Pulmonary artery endothelial cell (primary cell): Measurements from ENCODE around the gene TMEM178B. TPM values are rescaled to one million over a fixed set of nuclear protein-coding genes. Genes with fewer than 3 reads are reported as not detected.

Experiments used
- DNase-seq: peaks from one replicate; pipeline ENCODE4 v3.0.0-alpha.2; 2011; ENCODE audit warnings: low read depth, low spot score
- total RNA-seq: library from RNA; depleted of rRNA; stranded (reverse); fragments of >200 nt; gene quantifications from 2 replicates; pipeline ENCODE4 v1.2.3, GENCODE V29; 2014

The TMEM178B gene
- total RNA-seq, 1 donor from 2014 or later = not detected

DNA sequence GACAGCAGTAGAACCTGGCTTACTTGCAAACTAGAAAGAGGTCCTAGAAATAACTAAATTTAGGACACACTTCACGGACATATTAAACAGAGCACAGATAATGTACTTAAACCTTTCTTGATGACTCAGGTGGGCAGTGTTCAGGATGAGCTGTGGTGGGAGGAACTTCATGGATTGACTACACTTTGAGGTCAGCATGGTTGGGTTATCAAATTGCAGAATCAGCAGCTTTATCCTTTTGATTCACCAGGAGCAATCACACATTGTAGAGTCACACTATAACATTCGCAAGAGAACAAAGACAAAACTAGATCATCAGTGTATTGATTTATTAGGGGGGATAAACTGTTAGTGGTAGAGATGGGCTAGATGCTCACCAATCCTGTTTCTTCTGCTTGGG, 438.7 kb downstream of the TMEM178B start:
- no peak for DNase-seq

DNA sequence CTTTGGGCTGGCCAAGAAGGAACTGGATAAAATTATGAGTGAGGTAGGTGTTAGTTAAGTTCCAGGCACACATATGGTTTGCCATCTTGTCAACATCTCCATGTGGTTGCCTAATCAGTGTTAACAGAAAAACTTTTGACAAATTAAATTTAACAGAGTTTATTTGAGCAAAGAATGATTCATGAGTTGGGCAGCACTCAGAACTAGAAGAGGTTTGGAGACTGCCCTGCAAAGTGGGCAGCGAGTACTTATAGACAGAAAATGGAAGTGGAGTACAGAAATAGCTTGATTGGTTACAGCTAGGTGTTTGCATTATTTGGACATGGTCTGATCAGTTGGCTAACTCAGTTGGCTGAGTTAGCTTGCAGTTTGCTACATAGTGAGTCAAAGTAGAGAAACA, 439.9 kb downstream of the TMEM178B start:
- DNase-seq = no peak

DNA sequence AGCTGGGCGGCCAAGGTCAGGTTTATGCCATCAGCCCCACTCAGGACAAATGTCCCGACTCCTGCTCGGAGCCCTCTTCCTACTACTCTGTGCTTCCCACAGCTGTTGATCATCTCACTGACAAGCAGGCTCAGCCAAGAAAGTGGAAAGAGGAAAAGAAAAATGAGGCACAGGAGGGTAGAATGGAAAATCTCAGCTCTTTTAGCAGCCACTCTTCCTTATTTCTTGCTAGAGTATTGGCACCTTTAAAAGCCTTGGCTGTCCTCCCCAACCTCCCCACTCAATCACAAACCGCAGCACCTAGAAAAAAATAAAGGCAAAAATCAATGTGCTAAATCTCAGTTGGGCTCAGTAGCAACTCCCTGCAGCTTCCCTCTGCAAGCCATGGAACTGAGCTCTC, 442.1 kb downstream of the TMEM178B start:
- no peak for DNase-seq

DNA sequence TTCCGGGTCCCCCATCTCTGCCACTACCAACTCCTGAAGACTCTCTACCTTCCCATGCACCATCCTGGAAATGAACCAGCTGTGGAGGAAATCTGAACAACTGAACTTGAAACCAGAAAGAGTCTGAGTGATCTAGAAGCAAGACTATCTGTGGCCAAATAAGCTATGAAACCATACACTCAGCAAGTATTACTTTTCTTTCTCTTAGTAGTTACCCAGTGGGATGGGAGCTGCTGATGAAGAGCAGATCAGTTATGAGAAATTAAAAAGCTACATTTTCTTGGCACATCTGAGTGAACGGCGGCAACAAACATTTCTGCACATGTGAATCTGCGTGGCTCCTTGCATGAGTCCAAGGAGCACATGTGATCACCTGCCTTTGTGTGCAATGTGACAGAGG, 445.8 kb downstream of the TMEM178B start:
- no peak for DNase-seq

DNA sequence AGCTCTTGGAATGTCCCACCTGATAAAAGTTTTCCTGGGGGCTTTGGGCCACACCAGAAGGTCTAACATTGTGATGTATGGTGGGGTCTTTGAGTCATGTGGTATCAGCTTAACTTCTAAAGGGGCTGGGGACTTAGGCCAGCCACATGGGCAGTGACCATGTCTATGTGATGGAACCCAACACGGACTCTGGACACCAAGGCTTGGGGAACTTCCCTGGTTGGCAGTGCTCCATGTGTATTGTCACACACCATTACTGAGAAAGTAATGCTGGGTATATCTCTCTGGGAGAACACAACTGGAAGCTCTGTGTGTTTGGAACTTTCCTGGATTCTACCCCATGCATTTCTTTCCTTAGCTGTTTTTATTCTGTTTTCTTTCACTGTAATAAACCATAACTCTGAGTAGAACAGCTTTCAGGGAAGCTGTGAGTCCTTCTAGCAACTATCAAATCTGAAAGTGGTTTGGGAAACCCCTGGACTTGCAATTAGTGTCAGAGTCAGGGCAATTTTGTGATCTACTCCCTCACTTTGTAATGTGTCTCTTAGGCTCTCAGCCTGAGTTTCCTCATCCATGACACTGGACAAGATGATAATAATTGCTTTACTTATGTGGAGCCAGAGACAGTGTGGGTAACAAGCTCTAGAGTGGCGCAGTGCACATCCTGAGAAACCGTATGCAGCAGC, 448.9 kb downstream of the TMEM178B start:
- no peak for DNase-seq

DNA sequence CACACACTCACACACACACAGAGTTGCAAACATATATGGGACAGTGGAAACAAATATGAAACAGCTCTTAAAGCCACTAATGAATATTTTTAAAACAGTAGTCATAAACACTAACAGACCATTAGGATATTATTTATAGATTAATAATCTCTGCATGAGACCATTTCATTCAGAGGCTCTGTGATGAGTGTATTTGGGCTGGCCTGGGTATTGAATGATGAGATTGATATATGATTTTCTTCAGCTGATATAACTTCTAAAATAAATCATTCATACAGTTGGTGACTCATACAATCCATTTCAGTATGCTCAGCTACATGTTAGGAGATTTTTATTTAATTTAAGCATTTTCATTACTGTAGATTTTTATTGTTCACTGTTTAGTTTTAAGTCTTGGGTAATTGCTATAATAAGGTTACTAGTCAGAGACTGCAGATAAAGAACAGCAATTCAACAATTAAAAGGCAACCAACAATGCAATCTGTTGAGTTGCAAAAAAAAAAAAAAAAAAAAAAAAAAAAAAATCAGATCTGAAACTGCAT, 452.2 kb downstream of the TMEM178B start:
- DNase-seq = no peak

DNA sequence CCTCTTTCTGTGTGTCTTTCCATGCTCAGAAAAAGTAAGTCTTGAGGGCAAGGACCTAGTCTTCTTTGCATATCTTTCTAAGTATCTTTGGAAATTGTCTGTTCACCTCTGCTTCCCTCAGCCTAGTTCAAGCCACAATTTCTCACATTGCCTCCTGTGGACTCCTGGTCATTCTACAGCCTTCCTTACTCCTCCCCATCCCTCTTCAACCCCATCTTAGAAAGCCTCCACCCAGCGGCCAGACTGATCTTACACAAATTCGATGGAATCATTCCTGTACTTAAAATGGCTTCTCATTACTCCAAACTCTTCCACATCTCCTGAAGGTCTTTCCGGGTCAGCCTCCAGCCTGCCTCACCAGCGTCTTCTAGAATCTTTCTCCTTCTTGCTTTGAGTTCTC, 453.2 kb downstream of the TMEM178B start:
- DNase-seq = no peak

DNA sequence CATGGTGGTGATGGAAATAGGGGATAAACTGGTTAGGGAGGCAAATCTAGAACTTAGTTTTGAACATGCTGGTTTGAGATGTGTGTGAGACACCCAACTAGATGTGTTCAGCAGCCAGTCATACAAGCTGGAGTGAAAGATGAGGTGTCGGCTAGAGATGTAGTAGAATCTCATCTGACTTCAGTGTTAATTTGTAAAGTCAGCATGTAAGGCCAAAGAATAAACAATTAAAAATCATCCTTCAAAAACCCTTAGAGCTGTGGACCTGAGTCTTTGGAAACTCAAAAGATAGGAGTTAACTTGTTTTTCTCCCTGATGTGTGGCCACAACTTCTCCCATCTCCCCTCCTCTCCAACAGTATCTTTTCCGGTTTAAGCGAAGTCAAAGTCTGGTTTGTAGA, 454.5 kb downstream of the TMEM178B start:
- DNase-seq = no peak

Other genes with a start within 250 kb of the TMEM178B start
- gene BRAF, start 149.1 kb upstream of the TMEM178B start, total RNA-seq = 12.5 and 17.4 TPM in 2 replicates
- 25.0 and 31.2 TPM in 2 replicates for gene MRPS33, start 59.1 kb upstream of the TMEM178B start, total RNA-seq